A673 (cell line): ENCODE results near the gene MBIP. TPM values are rescaled to one million over a fixed set of nuclear protein-coding genes. Genes with fewer than 3 reads are reported as not detected.

ENCODE experiments used
- Bru-seq: library from RNA; stranded (reverse); fragments of 400-500 nt; gene quantifications from one replicate; lab custom pipeline; 2021; lab: Mats Ljungman, UMichigan
- BruChase-seq, 2 experiments: library from RNA; stranded (reverse); fragments of 400-500 nt; gene quantifications; one replicate each; lab custom pipeline; 2021; lab: Mats Ljungman, UMichigan
- BruUV-seq: library from RNA; stranded (reverse); fragments of 400-500 nt; replicated peaks from 2 replicates; lab custom pipeline; 2021; lab: Mats Ljungman, UMichigan
- CTCF ChIA-PET: fragments of 300-600 bp; sonication (Branson Sonifier 250); formaldehyde crosslinking; loops from one replicate; lab custom pipeline; 2022; ENCODE audit warnings: antibody characterized with exemption; lab: Charles Lee
- POLR2A ChIA-PET: fragments of 300-600 bp; sonication (Branson Sonifier 250); formaldehyde crosslinking; loops from one replicate; lab custom pipeline; 2022; ENCODE audit warnings: antibody characterized with exemption; ENCODE audit not compliant: low non-redundant PET; lab: Charles Lee
- DNase-seq: peaks from one replicate; pipeline ENCODE4 v3.0.0-alpha.2; 2015; ENCODE audit warnings: low spot score
- H3K27ac ChIP-seq: fragments of 200-600 bp; sonication (generic); 2 replicates; pipeline ENCODE4 v1.5.1; 2016; ENCODE audit warnings: mixed run types, low read depth, mild to moderate bottlenecking, mixed read lengths, antibody characterized with exemption, low read length; ENCODE audit not compliant: poor library complexity, severe bottlenecking
- H3K27me3 ChIP-seq: fragments of 200-600 bp; sonication (generic); replicated peaks from 2 replicates; pipeline ENCODE4 v1.6.1; 2017; ENCODE audit warnings: mixed run types, low read depth, mild to moderate bottlenecking, mixed read lengths, antibody characterized with exemption, low read length; ENCODE audit not compliant: insufficient read depth, poor library complexity
- H3K36me3 ChIP-seq: fragments of 200-600 bp; sonication (generic); 2 replicates; pipeline ENCODE4 v1.6.1; 2016; ENCODE audit warnings: mixed run types, mild to moderate bottlenecking, mixed read lengths, antibody characterized with exemption, low read length; ENCODE audit not compliant: insufficient read depth, poor library complexity, severe bottlenecking
- H3K4me1 ChIP-seq: fragments of 200-600 bp; sonication (generic); 2 replicates; pipeline ENCODE4 v1.6.1; 2017; ENCODE audit warnings: mixed run types, mild to moderate bottlenecking, mixed read lengths, antibody characterized with exemption, low read length; ENCODE audit not compliant: insufficient read depth, poor library complexity, severe bottlenecking
- H3K4me3 ChIP-seq: fragments of 200-600 bp; sonication (generic); 2 replicates; pipeline ENCODE4 v1.5.1; 2016; ENCODE audit warnings: low read depth, mixed run types, mild to moderate bottlenecking, mixed read lengths, low read length; ENCODE audit not compliant: poor library complexity, severe bottlenecking
- H3K9me3 ChIP-seq: fragments of 200-600 bp; sonication (generic); 2 replicates; pipeline ENCODE4 v1.6.1; 2016; ENCODE audit warnings: mixed run types, low read depth, mild to moderate bottlenecking, mixed read lengths, antibody characterized with exemption, low read length; ENCODE audit not compliant: poor library complexity, severe bottlenecking
- CTCF ChIP-seq: fragments of 300-800, 200-600 bp; sonication (generic); conservative IDR thresholded peaks from 2 replicates; pipeline ENCODE4 v1.5.1; 2017; ENCODE audit warnings: low read depth, mild to moderate bottlenecking, antibody characterized with exemption, low read length, moderate library complexity, mixed read lengths
- EZH2 ChIP-seq: fragments of 200-600 bp; sonication (generic); IDR thresholded peaks from 2 replicates; pipeline ENCODE4 v1.6.1; 2017; ENCODE audit warnings: borderline replicate concordance, low read depth, mild to moderate bottlenecking, mixed read lengths, antibody characterized with exemption, low read length; ENCODE audit not compliant: poor library complexity, severe bottlenecking
- intact Hi-C: fragments of 100-400 bp; cut with micrococcal nuclease; formaldehyde crosslinking; loops from one replicate; pipeline ENCODE4 v1.10.0; 2022; ENCODE audit not compliant: unreplicated experiment
- long read RNA-seq: library from polyadenylated mRNA; stranded (forward); transcript quantifications from one replicate; pipeline ENCODE4 v2.0.0, GENCODE V29; 2022
- total RNA-seq: library from RNA; stranded (reverse); gene quantifications from 2 replicates; pipeline ENCODE4 v1.2.3, GENCODE V29; 2021

The MBIP gene
- total RNA-seq (22.9 and 23.2 TPM in 2 replicates), Bru-seq, nascent RNA (percentile 87 among the genes with signal in this experiment), BruChase-seq, experiment 1, labeled RNA remaining after a 2-hour chase (percentile 79 among the genes with signal in this experiment), BruChase-seq, experiment 2, labeled RNA remaining after a 6-hour chase (percentile 56 among the genes with signal in this experiment)
- long read RNA-seq, transcript MBIP-203 (9 exons, 1,648 nt), result major isoform, 42 of 59 reads
- long read RNA-seq, transcript MBIP-201 (9 exons, 1,586 nt), result minor isoform, 8 of 59 reads
- long read RNA-seq, partial matches to known transcripts, result 2 of 59 reads
- long read RNA-seq, other reads (novel, unspliced or antisense), result 6 of 59 reads

GRCh38 chr14:36320200-36320896, at the start of gene MBIP:
Gene MBIP, minus strand, starts transcription at chr14:36320637. Its CDS starts 49 bp downstream, at chr14:36320588.
- intact Hi-C loops, result no loop called here
- H3K36me3 ChIP-seq, result no peaks in the 10 kb centered on the region
- no peaks in the 10 kb centered on the region for H3K9me3 ChIP-seq
- peaks cover 39% of the 10 kb centered on the region for H3K27me3 ChIP-seq
- H3K4me3 ChIP-seq, result peak within 1 kb of the TSS; percentile 99
- peak; percentile 99 for DNase-seq
- TF ChIP-seq EZH2, result no peak
- TF ChIP-seq CTCF, result no peak
- H3K4me1 ChIP-seq, result peaks cover 22% of the 10 kb centered on the region
- CTCF ChIA-PET, result interaction anchor here (1.3 kb wide), 1 partner anchor 251 kb away, joined by 3 read pairs; no protein-coding TSS in a partner anchor
- TSS peak; percentile 69 for BruUV-seq
- H3K27ac ChIP-seq, result peak within 1 kb of the TSS; percentile 86
- POLR2A ChIA-PET, result no interaction called here

- H3K4me3 ChIP-seq, result no peak overlapping the region
- H3K4me1 ChIP-seq, result no peaks in the 10 kb centered on the region
- H3K27me3 ChIP-seq, result peaks cover 23% of the 10 kb centered on the region
- no peaks in the 10 kb centered on the region for H3K9me3 ChIP-seq
- no TSS peak for BruUV-seq
- TF ChIP-seq CTCF, result no peak
- no peak for TF ChIP-seq EZH2
- intact Hi-C loops, result no loop called here
- H3K36me3 ChIP-seq, result no peaks in the 10 kb centered on the region
- no peak overlapping the region for H3K27ac ChIP-seq
- no peak for DNase-seq
- ChIA-PET POLR2A (no interaction called here), CTCF (no interaction called here)
Measured at GRCh38 chr14:36367985-36368774, 47.7 kb upstream of the MBIP start.

GRCh38 chr14:36365766-36366165, 45.3 kb upstream of the MBIP start:
- H3K4me1 ChIP-seq, result no peaks in the 10 kb centered on the region
- no peak for TF ChIP-seq EZH2
- H3K4me3 ChIP-seq, result no peak overlapping the region
- H3K9me3 ChIP-seq, result no peaks in the 10 kb centered on the region
- BruUV-seq, result no TSS peak
- H3K27me3 ChIP-seq, result peaks cover 23% of the 10 kb centered on the region
- DNase-seq, result peak; percentile 22
- H3K27ac ChIP-seq, result no peak overlapping the region
- H3K36me3 ChIP-seq, result no peaks in the 10 kb centered on the region
- intact Hi-C loops, result no loop called here
- ChIA-PET CTCF (no interaction called here), POLR2A (no interaction called here)
